GM18499 (cell line): ENCODE data around the gene RNF169.
"Not testable (repeated sequence)": the region's sequence is repeated elsewhere in the genome, so short reads cannot be mapped to it uniquely, and the experiment has no call there.

Experiments used
- ATAC-seq: cut with Tn5 transposase; IDR thresholded peaks from one replicate; pipeline ENCODE4 v1.9.1; 2021; ENCODE audit warnings: moderate number of reproducible peaks; ENCODE audit not compliant: insufficient read depth, unreplicated experiment

RNF169 gene

GRCh38 chr11:74816664-74817063, 68.0 kb downstream of the RNF169 start:
- no peak for ATAC-seq

GRCh38 chr11:74818283-74818946, 69.8 kb downstream of the RNF169 start:
- no peak for ATAC-seq

- no peak for ATAC-seq
These were observed 70.8 kb downstream of the RNF169 start for GRCh38 chr11:74819400-74819799.

- ATAC-seq, result no peak
These were observed 72.1 kb downstream of the RNF169 start for GRCh38 chr11:74820763-74821162.

GRCh38 chr11:74822170-74822569, 73.5 kb downstream of the RNF169 start:
- ATAC-seq, result no peak

GRCh38 chr11:74824285-74824982, 75.8 kb downstream of the RNF169 start:
- no peak for ATAC-seq

GRCh38 chr11:74825596-74825995, 76.9 kb downstream of the RNF169 start:
- ATAC-seq, result not testable (repeated sequence)

GRCh38 chr11:74826901-74827300, 78.3 kb downstream of the RNF169 start:
- no peak for ATAC-seq

- no peak for ATAC-seq
These were observed 88.5 kb downstream of the RNF169 start for GRCh38 chr11:74837191-74837590.

- ATAC-seq, result no peak
These were observed 89.5 kb downstream of the RNF169 start for GRCh38 chr11:74838188-74838587.

GRCh38 chr11:74839446-74839845, 90.8 kb downstream of the RNF169 start:
- no peak for ATAC-seq

GRCh38 chr11:74839971-74840370, 91.3 kb downstream of the RNF169 start:
- ATAC-seq, result no peak

- no peak for ATAC-seq
These were observed 91.8 kb downstream of the RNF169 start for GRCh38 chr11:74840486-74840885.

GRCh38 chr11:74842967-74843366, 94.3 kb downstream of the RNF169 start:
- ATAC-seq, result no peak

GRCh38 chr11:74844072-74844471, 95.4 kb downstream of the RNF169 start:
- ATAC-seq, result no peak

GRCh38 chr11:74844865-74845264, 96.2 kb downstream of the RNF169 start:
- ATAC-seq, result no peak

- no peak for ATAC-seq
These were observed 97.4 kb downstream of the RNF169 start for GRCh38 chr11:74845978-74846517.

- ATAC-seq, result no peak
These were observed 98.1 kb downstream of the RNF169 start for GRCh38 chr11:74846770-74847169.

GRCh38 chr11:74847395-74847794, 98.7 kb downstream of the RNF169 start:
- ATAC-seq, result no peak

GRCh38 chr11:74847895-74848294, 99.2 kb downstream of the RNF169 start:
- ATAC-seq, result no peak

- ATAC-seq, result no peak
These were observed 101.1 kb downstream of the RNF169 start for GRCh38 chr11:74849525-74850391.
